OCI-LY7 (cell line): ENCODE results near the gene SPATA13. TPM values are rescaled to one million over a fixed set of nuclear protein-coding genes. Genes with fewer than 3 reads are reported as not detected.

Source experiments
- BruUV-seq: library from RNA; stranded (reverse); fragments of 400-500 nt; replicated peaks from 2 replicates; lab custom pipeline; 2021; lab: Mats Ljungman, UMichigan
- CTCF ChIA-PET: fragments of 300-600 bp; sonication (Branson Sonifier 250); formaldehyde crosslinking; loops from one replicate; lab custom pipeline; 2022; ENCODE audit warnings: antibody characterized with exemption; ENCODE audit not compliant: unreplicated experiment; lab: Charles Lee
- POLR2A ChIA-PET: fragments of 300-600 bp; sonication (Branson Sonifier 250); formaldehyde crosslinking; loops from one replicate; lab custom pipeline; 2022; ENCODE audit warnings: antibody characterized with exemption; lab: Charles Lee
- DNase-seq: peaks from one replicate; pipeline ENCODE4 v3.0.0-alpha.2; 2015; ENCODE audit warnings: low spot score
- H2AFZ ChIP-seq: fragments of 200-600 bp; sonication (generic), shearing (Covaris generic); 2 replicates; pipeline ENCODE4 v1.6.1; 2014; ENCODE audit warnings: mild to moderate bottlenecking, antibody characterized with exemption, low read length, moderate library complexity
- H3K27ac ChIP-seq: fragments of 200-600 bp; sonication (generic); 2 replicates; pipeline ENCODE4 v1.5.1; 2014; ENCODE audit warnings: mixed run types, low read depth, mild to moderate bottlenecking, moderate library complexity, low read length, inconsistent platforms; ENCODE audit not compliant: poor library complexity, severe bottlenecking
- H3K36me3 ChIP-seq: fragments of 200-600 bp; sonication (generic); 2 replicates; pipeline ENCODE4 v1.6.1; 2014; ENCODE audit warnings: mild to moderate bottlenecking, antibody characterized with exemption, low read length, moderate library complexity, mixed read lengths; ENCODE audit not compliant: insufficient read depth
- H3K4me1 ChIP-seq: fragments of 200-600 bp; sonication (generic); 2 replicates; pipeline ENCODE4 v1.5.1; 2014; ENCODE audit warnings: mild to moderate bottlenecking, low read length; ENCODE audit not compliant: insufficient read depth, poor library complexity, severe bottlenecking
- H3K4me2 ChIP-seq: fragments of 200-600 bp; sonication (generic); 2 replicates; pipeline ENCODE4 v1.6.1; 2014; ENCODE audit warnings: mild to moderate bottlenecking, low read length
- H3K4me3 ChIP-seq: fragments of 200-600 bp; sonication (generic); 2 replicates; pipeline ENCODE4 v1.5.1; 2014; ENCODE audit warnings: mild to moderate bottlenecking, low read depth, low read length; ENCODE audit not compliant: poor library complexity, severe bottlenecking
- H3K79me2 ChIP-seq: fragments of 200-600 bp; sonication (generic); 2 replicates; pipeline ENCODE4 v1.6.1; 2016; ENCODE audit warnings: low read depth, mild to moderate bottlenecking, low read length, moderate library complexity, mixed read lengths; ENCODE audit not compliant: insufficient read depth
- H3K9me2 ChIP-seq: fragments of 200-600 bp; sonication (generic); 2 replicates; pipeline ENCODE4 v1.6.1; 2016; ENCODE audit warnings: mild to moderate bottlenecking, low read length, mixed read lengths; ENCODE audit not compliant: insufficient read depth
- H3K9me3 ChIP-seq: fragments of 200-600 bp; sonication (generic); 2 replicates; pipeline ENCODE4 v1.6.1; 2014; ENCODE audit warnings: mild to moderate bottlenecking, mixed run types, low read length, mixed read lengths
- H4K20me1 ChIP-seq: fragments of 200-600 bp; sonication (generic); 2 replicates; pipeline ENCODE4 v1.6.1; 2014; ENCODE audit warnings: mild to moderate bottlenecking, antibody characterized with exemption, low read length, moderate library complexity, mixed read lengths; ENCODE audit not compliant: insufficient read depth
- EZH2phosphoT487 ChIP-seq: fragments of 200-600 bp; sonication (generic); IDR thresholded peaks from 2 replicates; pipeline ENCODE4 v1.6.1; 2018; ENCODE audit warnings: low read depth, borderline replicate concordance, mild to moderate bottlenecking, mixed run types, antibody characterized with exemption, low read length, moderate library complexity, mixed read lengths
- intact Hi-C: fragments of 100-400 bp; cut with micrococcal nuclease; formaldehyde crosslinking; loops from one replicate; pipeline ENCODE4 v1.10.0; 2022; ENCODE audit not compliant: unreplicated experiment
- total RNA-seq, 2 experiments: library from RNA; depleted of rRNA in 1 of 2; stranded (reverse); fragments of >200 nt in 1 of 2; shearing (Covaris generic) in 1 of 2; gene quantifications; 2 replicates each; pipeline ENCODE4 v1.2.3, GENCODE V29; 2014 to 2022
- TF ChIP-seq, protein P1 (sequence below): fragments of 200-600 bp; sonication (generic); conservative IDR thresholded peaks from 2 replicates; pipeline ENCODE4 v1.5.1; 2014; ENCODE audit warnings: mild to moderate bottlenecking, antibody characterized with exemption, low read length, moderate library complexity, mixed read lengths

Gene SPATA13
- total RNA-seq, 2 experiments from 2014 or later: 3.8 to 32.4 TPM

DNA sequence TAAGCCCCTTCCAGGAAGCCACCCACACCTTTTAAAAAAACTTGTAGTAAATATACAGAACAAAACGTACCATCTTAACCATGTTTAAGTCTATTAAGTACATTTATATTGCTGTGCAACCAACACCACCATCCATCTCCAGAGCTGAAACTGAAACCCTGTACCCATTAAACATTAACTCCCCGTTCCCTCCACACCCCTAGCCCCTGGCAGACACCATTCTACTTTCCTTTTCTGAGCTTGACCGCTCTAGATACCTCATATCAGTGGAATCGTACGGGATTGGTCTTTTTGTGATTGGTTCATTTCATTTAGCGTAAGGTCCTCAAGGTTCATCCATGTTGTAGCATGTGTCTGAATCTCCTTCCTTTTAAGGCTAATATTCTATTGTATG lies 13.0 kb upstream of the SPATA13 start:
- Histone ChIP-seq H3K27ac (no peak overlapping the region), H3K4me2 (no peak overlapping the region), H3K4me1 (no peaks in the 10 kb centered on the region), H4K20me1 (no peaks in the 10 kb centered on the region), H3K36me3 (no peaks in the 10 kb centered on the region), H3K4me3 (no peak overlapping the region), H2AFZ (no peak overlapping the region), H3K9me2 (no peaks in the 10 kb centered on the region), H3K9me3 (no peaks in the 10 kb centered on the region), H3K79me2 (no peaks in the 10 kb centered on the region)
- BruUV-seq: no TSS peak
- TF ChIP-seq, protein P1, sequence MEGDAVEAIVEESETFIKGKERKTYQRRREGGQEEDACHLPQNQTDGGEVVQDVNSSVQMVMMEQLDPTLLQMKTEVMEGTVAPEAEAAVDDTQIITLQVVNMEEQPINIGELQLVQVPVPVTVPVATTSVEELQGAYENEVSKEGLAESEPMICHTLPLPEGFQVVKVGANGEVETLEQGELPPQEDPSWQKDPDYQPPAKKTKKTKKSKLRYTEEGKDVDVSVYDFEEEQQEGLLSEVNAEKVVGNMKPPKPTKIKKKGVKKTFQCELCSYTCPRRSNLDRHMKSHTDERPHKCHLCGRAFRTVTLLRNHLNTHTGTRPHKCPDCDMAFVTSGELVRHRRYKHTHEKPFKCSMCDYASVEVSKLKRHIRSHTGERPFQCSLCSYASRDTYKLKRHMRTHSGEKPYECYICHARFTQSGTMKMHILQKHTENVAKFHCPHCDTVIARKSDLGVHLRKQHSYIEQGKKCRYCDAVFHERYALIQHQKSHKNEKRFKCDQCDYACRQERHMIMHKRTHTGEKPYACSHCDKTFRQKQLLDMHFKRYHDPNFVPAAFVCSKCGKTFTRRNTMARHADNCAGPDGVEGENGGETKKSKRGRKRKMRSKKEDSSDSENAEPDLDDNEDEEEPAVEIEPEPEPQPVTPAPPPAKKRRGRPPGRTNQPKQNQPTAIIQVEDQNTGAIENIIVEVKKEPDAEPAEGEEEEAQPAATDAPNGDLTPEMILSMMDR: no peak
- TF ChIP-seq EZH2phosphoT487: no peak
- POLR2A ChIA-PET: interaction anchor here (1.0 kb wide), 1 partner anchor 10 kb away, joined by 7 read pairs; no protein-coding TSS in a partner anchor
- DNase-seq: no peak
- CTCF ChIA-PET: no interaction called here
- intact Hi-C loops: no loop called here

DNA sequence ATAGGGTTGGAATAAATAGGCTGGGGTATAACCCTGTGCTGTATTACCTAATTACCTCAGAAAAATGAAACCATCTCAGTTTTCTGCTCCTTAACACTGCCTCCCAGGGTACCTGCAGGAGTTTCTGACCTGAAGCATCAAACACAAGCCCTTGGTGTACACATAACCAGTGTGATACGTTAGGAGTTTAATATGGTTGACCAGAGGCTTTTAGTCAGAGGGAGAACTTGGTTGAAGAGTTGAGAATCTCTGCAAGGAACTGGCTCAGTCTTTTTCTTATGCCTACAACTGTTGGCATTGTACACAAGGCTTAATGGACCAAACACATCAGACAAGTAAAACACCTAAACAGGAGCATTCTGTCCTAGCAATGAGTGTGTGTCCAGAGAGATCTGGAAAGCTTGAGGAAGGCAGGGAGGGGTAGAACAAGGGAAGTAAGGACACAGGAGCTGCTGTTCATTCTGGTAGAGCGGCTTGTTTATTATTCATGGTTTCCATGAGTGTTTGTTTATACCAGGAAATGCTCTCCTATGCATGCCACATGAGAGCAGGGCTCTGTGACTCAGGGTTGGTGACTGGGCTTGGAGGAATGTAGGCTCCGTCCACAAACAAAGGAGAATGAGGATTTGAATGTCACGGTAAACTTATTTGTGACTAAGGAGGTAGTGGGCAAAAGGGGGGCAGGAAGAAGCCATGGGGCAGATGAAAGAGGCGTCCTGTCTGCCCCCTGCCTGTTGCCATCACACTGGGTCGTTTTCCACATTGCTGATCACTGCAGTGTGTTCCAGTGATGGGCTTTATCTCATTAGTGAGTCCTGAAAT lies 11.9 kb upstream of the SPATA13 start:
- CTCF ChIA-PET: no interaction called here
- no peak for TF ChIP-seq EZH2phosphoT487
- TF ChIP-seq, protein P1: no peak

More for the DNA sequence above, 11.9 kb upstream of the SPATA13 start:
- POLR2A ChIA-PET: interaction anchor here (0.8 kb wide), 1 partner anchor 33 kb away, joined by 3 read pairs; no protein-coding TSS in a partner anchor
- Histone ChIP-seq H3K9me2 (no peaks in the 10 kb centered on the region), H2AFZ (no peak overlapping the region), H3K9me3 (no peaks in the 10 kb centered on the region), H3K4me2 (no peak overlapping the region), H3K79me2 (no peaks in the 10 kb centered on the region), H4K20me1 (no peaks in the 10 kb centered on the region), H3K4me3 (no peak overlapping the region), H3K36me3 (no peaks in the 10 kb centered on the region), H3K4me1 (no peaks in the 10 kb centered on the region), H3K27ac (no peak overlapping the region)
- no peak for DNase-seq
- intact Hi-C loops: no loop called here
- BruUV-seq: no TSS peak
